ENCODE results near the gene GUCY2D.
"Not testable (repeated sequence)": the region's sequence is repeated elsewhere in the genome, so short reads cannot be mapped to it uniquely, and the experiment has no call there.

Gene GUCY2D

DNA sequence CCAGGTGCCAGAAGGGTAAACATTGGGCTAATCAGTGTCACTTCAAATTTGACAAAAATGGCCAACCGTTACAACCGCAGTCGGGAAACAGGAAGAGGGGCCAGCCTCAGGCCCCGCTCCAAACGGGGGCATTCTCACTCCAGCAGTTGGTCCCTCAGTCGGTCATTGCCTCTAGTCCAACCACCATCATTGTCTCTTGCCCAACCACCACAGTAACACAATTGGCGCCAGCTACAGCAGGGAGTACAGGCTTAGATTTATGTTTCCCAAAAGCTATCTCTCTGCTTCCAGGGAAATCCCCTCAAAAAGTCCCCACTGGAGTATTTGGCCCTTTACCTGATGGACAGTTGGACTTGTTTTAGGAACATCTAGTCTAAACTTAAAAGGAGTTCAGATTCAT, 56.7 kb downstream of the GUCY2D start:
- peak overlapping the region; percentile 31 for H3K4me3 ChIP-seq (ENCODE audit: low read length)
- TF ChIP-seq EZH2phosphoT487 (IDR thresholded peaks at IDR 0.05; ENCODE audit: low read depth): no peak
- TF ChIP-seq, protein P1, sequence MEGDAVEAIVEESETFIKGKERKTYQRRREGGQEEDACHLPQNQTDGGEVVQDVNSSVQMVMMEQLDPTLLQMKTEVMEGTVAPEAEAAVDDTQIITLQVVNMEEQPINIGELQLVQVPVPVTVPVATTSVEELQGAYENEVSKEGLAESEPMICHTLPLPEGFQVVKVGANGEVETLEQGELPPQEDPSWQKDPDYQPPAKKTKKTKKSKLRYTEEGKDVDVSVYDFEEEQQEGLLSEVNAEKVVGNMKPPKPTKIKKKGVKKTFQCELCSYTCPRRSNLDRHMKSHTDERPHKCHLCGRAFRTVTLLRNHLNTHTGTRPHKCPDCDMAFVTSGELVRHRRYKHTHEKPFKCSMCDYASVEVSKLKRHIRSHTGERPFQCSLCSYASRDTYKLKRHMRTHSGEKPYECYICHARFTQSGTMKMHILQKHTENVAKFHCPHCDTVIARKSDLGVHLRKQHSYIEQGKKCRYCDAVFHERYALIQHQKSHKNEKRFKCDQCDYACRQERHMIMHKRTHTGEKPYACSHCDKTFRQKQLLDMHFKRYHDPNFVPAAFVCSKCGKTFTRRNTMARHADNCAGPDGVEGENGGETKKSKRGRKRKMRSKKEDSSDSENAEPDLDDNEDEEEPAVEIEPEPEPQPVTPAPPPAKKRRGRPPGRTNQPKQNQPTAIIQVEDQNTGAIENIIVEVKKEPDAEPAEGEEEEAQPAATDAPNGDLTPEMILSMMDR (IDR thresholded peaks at IDR 0.05; ENCODE audit: low read depth, low read length): no peak
- H4K20me1 ChIP-seq (ENCODE audit: insufficient read depth, low read length): no peaks in the 10 kb centered on the region
- H3K27ac ChIP-seq (ENCODE audit: low read length): no peak overlapping the region
- H3K4me2 ChIP-seq (ENCODE audit: low read length): peak overlapping the region; percentile 43
- H3K4me1 ChIP-seq (ENCODE audit: low read length): peaks cover 32% of the 10 kb centered on the region
- H3K27me3 ChIP-seq (ENCODE audit: low read depth, low read length): peaks cover 16% of the 10 kb centered on the region
- H3K79me2 ChIP-seq (ENCODE audit: low read length): no peaks in the 10 kb centered on the region
- H2AFZ ChIP-seq (ENCODE audit: low read depth, low read length): no peak overlapping the region
- H3K9me3 ChIP-seq (ENCODE audit: insufficient read depth, low read length): no peaks in the 10 kb centered on the region
- no peak overlapping the region for H3K9ac ChIP-seq (ENCODE audit: low read length)
- no peaks in the 10 kb centered on the region for H3K36me3 ChIP-seq (replicated peaks; ENCODE audit: low read depth, low read length)

DNA sequence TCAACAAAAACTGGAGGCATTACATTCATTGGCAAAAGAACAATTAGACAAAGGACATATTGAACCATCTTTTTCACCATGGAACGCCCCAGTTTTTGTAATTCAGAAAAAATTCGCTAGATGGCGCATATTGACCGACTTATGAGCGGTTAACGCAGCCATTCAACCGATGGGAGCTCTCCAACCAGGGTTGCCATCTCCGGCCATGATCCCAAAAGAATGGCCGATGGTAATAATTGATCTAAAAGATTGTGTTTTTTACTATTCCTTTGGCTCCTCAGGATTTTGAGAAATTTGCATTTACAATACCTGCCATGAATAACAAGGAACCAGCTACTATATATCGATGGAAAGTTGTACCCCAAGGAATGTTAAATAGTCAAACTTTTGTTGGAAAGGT, 57.9 kb downstream of the GUCY2D start:
- no peak overlapping the region for H3K27ac ChIP-seq (ENCODE audit: low read length)
- peaks cover 16% of the 10 kb centered on the region for H3K27me3 ChIP-seq (ENCODE audit: low read depth, low read length)
- H3K4me1 ChIP-seq (ENCODE audit: low read length): peaks cover 32% of the 10 kb centered on the region
- H3K79me2 ChIP-seq (ENCODE audit: low read length): no peaks in the 10 kb centered on the region
- TF ChIP-seq, protein P1 (IDR thresholded peaks at IDR 0.05; ENCODE audit: low read depth, low read length): peak; percentile 69
- no peak for TF ChIP-seq EZH2phosphoT487 (IDR thresholded peaks at IDR 0.05; ENCODE audit: low read depth)
- H3K4me3 ChIP-seq (ENCODE audit: low read length): peak overlapping the region; percentile 57
- H2AFZ ChIP-seq (ENCODE audit: low read depth, low read length): no peak overlapping the region
- peak overlapping the region; percentile 61 for H3K4me2 ChIP-seq (ENCODE audit: low read length)
- H3K9ac ChIP-seq (ENCODE audit: low read length): no peak overlapping the region
- H4K20me1 ChIP-seq (ENCODE audit: insufficient read depth, low read length): no peaks in the 10 kb centered on the region
- no peaks in the 10 kb centered on the region for H3K9me3 ChIP-seq (ENCODE audit: insufficient read depth, low read length)
- no peaks in the 10 kb centered on the region for H3K36me3 ChIP-seq (replicated peaks; ENCODE audit: low read depth, low read length)

DNA sequence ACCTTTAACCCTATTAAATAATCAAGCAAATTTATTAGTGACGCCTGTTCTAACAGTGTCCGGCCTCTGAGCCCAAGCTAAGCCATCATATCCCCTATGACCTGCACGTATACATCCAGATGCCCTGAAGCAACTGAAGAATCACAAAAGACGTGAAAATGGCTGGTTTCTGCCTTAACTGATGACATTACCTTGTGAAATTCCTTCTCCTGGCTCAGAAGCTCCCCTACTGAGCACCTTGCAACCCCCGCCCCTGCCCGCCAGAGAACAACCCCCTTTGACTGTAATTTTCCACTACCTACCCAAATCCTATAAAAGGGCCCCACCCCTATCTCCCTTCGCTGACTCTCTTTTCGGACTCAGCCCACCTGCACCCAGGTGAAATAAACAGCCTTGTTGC, 59.4 kb downstream of the GUCY2D start:
- not testable (repeated sequence) for H3K4me2 ChIP-seq (ENCODE audit: low read length); H3K79me2 ChIP-seq (ENCODE audit: low read length); H3K9ac ChIP-seq (ENCODE audit: low read length); H4K20me1 ChIP-seq (ENCODE audit: insufficient read depth, low read length); H3K27ac ChIP-seq (ENCODE audit: low read length); H3K9me3 ChIP-seq (ENCODE audit: insufficient read depth, low read length); H3K4me3 ChIP-seq (ENCODE audit: low read length); H2AFZ ChIP-seq (ENCODE audit: low read depth, low read length); H3K36me3 ChIP-seq (replicated peaks; ENCODE audit: low read depth, low read length)
- peaks cover 32% of the 10 kb centered on the region for H3K4me1 ChIP-seq (ENCODE audit: low read length)
- peaks cover 19% of the 10 kb centered on the region for H3K27me3 ChIP-seq (ENCODE audit: low read depth, low read length)

DNA sequence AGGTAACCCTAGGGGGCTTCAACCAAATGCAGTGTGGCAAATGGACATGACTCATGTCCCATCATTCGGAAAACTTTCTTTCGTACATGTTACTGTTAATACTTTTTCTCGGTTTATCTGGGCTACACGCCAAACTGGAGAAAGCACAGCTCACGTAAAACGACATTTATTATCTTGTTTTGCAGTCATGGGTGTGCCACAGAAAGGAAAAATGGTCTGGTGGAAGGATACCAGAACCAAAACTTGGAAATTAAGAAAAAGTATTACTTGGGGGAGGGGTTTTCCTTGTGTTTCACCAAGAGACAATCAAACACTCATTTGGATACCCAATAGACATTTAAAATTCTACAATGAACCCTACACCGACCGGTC, 60.0 kb downstream of the GUCY2D start:
- Histone ChIP-seq H3K9me3 (ENCODE audit: insufficient read depth, low read length) (no peaks in the 10 kb centered on the region), H4K20me1 (ENCODE audit: insufficient read depth, low read length) (no peaks in the 10 kb centered on the region), H3K27ac (ENCODE audit: low read length) (no peak overlapping the region), H3K4me3 (ENCODE audit: low read length) (no peak overlapping the region), H3K27me3 (ENCODE audit: low read depth, low read length) (peaks cover 19% of the 10 kb centered on the region), H2AFZ (ENCODE audit: low read depth, low read length) (no peak overlapping the region), H3K4me1 (ENCODE audit: low read length) (peaks cover 29% of the 10 kb centered on the region), H3K9ac (ENCODE audit: low read length) (no peak overlapping the region), H3K4me2 (ENCODE audit: low read length) (no peak overlapping the region), H3K36me3 (replicated peaks; ENCODE audit: low read depth, low read length) (no peaks in the 10 kb centered on the region), H3K79me2 (ENCODE audit: low read length) (no peaks in the 10 kb centered on the region)
- TF ChIP-seq EZH2phosphoT487 (IDR thresholded peaks at IDR 0.05; ENCODE audit: low read depth): no peak
- TF ChIP-seq, protein P1 (IDR thresholded peaks at IDR 0.05; ENCODE audit: low read depth, low read length): no peak
